GM21529 (cell line): ENCODE results near the gene MCU.
"Not testable (repeated sequence)": the region's sequence is repeated elsewhere in the genome, so short reads cannot be mapped to it uniquely, and the experiment has no call there.

Experiments used
- ATAC-seq: cut with Tn5 transposase; IDR thresholded peaks from one replicate; pipeline ENCODE4 v1.9.1; 2021; ENCODE audit not compliant: unreplicated experiment

Gene MCU

GRCh38 chr10:72729528-72729927 lies 37.6 kb downstream of the MCU start:
- peak; percentile 59 for ATAC-seq

DNA sequence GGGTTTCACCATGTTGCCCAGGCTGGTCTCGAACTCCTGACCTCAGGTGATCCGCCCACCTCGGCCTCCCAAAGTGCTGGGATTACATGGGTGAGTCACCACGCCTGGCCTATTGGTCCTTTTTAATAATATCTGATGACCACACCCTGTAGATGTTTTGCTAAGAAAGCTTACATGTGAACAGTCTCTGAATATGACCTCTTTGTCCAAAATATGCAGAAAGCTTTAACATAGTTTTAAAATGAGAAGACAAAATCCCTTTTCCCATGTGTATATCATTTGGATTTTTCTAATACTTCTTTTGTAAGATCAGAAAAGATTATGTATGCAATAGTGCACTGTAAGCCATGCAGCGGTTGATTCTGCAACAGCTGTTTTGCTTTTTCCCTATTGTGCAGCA lies 38.5 kb downstream of the MCU start:
- ATAC-seq, result no peak

GRCh38 chr10:72731916-72732419 lies 40.0 kb downstream of the MCU start:
- no peak for ATAC-seq

GRCh38 chr10:72732521-72732920 lies 40.6 kb downstream of the MCU start:
- ATAC-seq, result no peak

DNA sequence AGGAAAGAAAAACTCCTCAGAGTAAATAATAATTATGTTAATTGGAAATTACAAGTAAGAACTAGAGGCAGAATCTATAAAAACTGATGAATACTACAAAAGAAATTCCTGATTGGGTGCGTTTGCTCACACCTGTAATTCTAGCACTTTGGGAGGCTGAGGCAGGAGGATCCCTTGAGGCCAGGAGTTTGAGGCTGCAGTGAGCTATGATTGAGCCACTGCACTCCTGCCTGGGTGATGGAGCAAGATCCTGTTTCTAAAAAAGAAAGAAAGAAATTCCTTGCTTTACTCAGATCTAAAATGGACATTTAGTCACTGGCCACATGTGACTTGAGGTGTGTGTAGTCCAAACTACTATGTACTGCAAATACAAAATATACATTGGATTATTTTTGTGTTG lies 42.0 kb downstream of the MCU start:
- no peak for ATAC-seq

- ATAC-seq, result no peak
These were observed 43.5 kb downstream of the MCU start for GRCh38 chr10:72735288-72735936.

GRCh38 chr10:72736176-72736827 lies 44.4 kb downstream of the MCU start:
- no peak for ATAC-seq

- ATAC-seq, result no peak
These were observed 44.9 kb downstream of the MCU start for GRCh38 chr10:72736828-72737220.

- not testable (repeated sequence) for ATAC-seq
These were observed 45.4 kb downstream of the MCU start for GRCh38 chr10:72737357-72737756.

- no peak for ATAC-seq
These were observed 46.5 kb downstream of the MCU start for GRCh38 chr10:72738486-72738885.

DNA sequence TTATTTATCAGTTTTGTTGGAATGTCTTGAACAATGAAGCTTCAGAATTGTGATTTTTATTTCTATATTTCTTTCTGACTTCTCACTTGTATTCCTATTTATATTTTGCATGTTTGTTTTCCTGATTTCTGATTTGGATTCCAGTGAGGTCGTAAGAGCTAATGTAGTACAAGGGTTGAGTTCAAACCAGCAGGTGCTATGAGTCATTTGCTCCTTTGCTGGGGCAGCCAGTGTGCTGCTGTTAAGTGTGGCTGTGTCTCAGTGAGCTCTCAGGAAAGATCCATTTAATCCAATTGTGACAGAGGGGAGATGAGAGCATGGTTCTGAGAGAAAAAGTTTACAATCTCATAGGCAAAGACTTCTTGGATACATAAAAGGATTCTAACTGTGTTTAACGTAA lies 48.6 kb downstream of the MCU start:
- ATAC-seq, result no peak

GRCh38 chr10:72742092-72742491 lies 50.1 kb downstream of the MCU start:
- ATAC-seq, result no peak

- ATAC-seq, result no peak
These were observed 50.9 kb downstream of the MCU start for GRCh38 chr10:72742797-72743196.

DNA sequence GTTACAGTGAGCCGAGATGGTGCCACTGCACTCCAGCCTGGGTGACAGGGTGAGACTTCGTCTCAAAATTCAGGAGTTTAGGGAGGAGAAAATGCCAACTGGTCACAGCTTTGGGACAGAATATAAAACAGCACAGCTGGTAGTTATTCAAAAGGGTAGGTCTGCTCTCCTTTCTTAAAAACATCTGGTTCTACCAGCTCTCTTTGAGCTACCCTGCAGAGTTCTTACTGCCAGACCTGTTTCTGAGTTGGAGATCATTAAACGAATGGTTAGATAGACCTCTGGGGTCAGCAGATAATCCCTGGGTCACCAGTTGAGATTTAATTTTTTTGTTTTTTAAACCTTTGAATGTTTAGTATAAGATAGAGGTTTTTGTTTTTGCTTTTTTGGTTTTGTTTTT lies 52.6 kb downstream of the MCU start:
- ATAC-seq, result no peak

DNA sequence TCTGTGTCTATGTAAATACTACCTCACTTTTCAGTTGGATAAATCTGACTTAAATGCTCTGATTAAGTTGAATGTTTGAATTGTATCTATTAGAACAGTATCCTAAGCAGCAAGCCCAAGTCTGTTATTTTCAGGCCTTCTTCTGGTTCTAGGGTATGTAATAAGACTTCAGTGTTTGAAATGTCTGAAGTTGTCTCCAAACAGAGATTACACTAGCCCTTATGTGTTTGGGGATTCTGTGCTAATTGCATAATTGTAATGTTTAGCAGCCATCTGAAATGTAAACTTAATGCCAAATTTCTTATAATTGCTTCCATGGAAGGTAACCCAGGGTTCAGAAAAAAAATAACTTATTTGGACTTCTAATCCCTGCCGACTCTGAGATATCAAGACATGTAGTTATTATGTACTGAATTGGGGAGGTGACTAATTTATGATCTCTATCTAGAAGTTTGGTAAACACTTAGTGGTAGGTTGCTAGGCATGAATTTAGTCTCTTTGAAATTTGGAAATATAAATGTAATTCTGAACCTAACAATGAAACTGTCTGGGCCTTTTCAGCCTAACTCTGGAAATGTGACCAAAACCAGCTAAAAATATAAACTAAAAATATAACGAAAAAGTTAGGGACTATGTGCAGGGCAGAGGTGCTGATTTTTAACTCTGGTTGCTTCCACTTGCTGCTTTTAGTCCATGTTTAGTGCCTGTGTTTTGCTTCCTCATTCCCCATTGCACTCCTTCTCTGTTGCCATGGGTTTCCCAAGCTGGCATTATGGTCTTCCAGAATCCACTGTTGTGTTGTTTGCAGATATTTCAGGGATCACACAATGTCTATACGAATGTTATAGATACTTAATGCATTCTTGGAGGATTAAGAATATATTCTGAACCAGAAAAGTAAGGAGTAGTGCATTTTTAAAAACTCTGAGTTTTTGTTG lies 54.8 kb downstream of the MCU start:
- no peak for ATAC-seq

GRCh38 chr10:72747521-72747920 lies 55.6 kb downstream of the MCU start:
- ATAC-seq, result no peak

DNA sequence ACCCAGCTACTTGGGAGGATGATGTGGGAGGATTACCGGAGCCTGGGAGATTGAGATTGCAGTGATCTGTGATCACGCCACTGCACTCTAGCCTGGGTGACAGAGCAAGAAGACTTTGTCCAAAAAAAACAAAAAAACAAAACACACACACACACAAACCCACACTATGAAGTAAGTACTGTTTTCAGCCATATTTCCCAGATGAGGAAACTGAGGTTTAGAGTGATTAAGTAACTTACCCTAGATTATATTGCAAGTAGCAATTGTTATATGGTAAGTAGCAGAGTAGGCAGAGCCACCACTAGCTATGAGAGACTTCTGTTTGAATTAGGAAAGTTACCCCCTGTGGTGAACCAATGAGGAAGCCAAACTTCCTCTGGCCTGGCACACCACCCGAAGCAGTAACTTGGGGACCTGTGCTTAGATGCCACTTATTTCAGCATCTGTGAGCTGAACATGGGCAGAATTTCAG lies 61.9 kb downstream of the MCU start:
- no peak for ATAC-seq

DNA sequence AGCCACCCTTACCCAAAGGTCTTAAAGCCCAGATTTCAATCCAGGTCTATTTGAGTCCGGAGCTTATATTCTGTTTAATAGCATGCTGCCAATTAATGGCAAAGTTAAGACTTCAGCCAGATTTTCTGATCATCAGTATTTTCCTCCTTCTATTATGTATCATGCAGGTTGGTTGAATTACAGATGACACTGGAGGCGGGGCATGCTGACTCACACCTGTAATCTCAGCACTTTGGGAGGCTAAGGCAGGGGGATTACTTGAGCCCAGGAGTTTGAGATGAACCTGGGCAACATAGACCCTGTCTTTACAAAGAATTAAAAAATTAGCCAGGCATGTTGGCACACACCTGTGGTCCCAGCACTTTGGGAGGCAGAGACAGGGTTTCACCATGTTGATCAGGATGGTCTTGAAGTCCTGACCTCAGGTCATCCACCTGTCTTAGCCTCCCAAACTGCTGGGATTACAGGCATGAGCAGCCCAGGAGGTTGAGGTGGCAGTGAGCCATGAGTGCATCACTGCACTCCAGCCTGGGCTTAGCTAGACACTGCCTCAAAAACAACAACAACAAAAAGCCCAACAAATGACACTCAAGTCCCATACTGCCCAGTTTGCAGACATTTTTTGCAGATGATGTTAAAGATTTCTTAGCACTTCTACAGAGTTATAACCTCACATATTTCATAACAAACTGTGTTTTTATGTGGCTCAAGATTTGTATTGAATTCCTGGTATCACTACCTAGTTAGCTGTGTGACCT lies 62.5 kb downstream of the MCU start:
- ATAC-seq, result no peak

GRCh38 chr10:72756674-72757385 lies 64.9 kb downstream of the MCU start:
- no peak for ATAC-seq

- no peak for ATAC-seq
These were observed 65.8 kb downstream of the MCU start for GRCh38 chr10:72757732-72758131.
